ENCODE data around the gene VGLL3.

VGLL3 gene

DNA sequence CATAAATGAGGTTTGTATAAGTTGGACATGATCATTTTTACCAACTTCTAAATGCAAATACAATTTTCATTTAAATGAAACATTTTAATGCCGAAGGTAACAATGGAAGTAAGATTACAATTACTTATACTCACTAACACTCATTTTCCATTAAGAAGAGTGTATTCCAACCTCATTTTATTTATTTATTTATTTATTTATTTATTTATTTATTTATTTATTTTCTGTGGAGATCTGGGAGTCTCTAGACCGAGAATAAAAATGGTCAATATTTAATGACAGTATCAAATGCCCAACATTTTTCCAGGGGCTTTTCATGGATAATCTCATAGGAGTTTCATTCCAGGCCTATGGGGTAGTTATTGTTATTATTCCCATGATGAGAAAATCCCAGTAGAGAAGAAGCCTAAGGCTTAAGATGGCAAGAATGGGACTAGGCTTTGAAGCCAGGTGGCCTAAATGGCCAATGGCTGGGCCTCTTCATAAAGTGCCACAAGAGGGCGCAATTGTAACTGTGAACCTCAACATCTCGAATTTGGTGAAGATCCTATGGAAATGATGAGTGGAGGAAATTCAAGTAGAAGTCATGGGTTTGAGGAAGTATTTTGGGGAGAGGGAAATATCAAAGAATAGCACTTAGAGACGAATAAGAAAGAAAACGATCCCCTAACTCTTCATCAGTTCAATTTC lies 21.3 kb downstream of the VGLL3 start:
- DNase-seq (ENCODE audit: low read depth): no peak
- in situ Hi-C loops (cut with HindIII; ENCODE audit: low sequenced_read_pairs): no loop called here

DNA sequence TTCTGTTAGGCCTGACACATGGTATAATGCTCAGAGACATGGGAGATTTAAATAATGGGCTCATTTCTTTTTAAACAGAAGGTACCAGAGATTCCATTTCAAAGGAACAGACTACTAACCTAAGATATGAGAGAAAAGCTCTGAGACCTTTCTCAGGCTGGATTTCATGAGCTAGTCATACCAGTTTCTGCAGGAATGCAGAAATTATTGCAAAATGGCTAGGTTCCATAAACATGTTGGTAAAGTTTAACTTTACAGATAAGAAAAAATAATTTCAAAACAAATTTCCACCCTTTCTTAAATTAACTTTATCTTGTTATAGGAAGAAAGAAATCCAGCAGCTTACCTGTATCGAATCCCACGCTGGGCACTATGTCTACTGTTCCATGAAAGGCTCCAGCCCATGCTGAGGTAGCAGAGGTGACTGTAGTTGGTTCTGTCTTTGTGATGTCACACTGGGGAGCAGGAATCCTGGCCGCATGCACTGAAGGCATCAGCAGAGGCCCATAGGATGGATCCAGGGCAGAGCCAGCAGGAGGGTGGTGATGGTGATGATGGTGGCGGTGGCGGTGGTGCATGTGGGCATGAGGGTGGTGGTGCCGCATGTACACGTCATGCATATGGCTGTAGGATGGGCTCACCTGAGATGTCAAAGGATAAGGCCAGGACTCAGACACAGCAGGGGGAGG lies 22.6 kb downstream of the VGLL3 start:
- H3K4me3 ChIP-seq (ENCODE audit: low read depth, low read length): no peak overlapping the region
- DNase-seq (ENCODE audit: low read depth): no peak
- in situ Hi-C loops (cut with HindIII; ENCODE audit: low sequenced_read_pairs): no loop called here
- TF ChIP-seq, protein P1, sequence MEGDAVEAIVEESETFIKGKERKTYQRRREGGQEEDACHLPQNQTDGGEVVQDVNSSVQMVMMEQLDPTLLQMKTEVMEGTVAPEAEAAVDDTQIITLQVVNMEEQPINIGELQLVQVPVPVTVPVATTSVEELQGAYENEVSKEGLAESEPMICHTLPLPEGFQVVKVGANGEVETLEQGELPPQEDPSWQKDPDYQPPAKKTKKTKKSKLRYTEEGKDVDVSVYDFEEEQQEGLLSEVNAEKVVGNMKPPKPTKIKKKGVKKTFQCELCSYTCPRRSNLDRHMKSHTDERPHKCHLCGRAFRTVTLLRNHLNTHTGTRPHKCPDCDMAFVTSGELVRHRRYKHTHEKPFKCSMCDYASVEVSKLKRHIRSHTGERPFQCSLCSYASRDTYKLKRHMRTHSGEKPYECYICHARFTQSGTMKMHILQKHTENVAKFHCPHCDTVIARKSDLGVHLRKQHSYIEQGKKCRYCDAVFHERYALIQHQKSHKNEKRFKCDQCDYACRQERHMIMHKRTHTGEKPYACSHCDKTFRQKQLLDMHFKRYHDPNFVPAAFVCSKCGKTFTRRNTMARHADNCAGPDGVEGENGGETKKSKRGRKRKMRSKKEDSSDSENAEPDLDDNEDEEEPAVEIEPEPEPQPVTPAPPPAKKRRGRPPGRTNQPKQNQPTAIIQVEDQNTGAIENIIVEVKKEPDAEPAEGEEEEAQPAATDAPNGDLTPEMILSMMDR (IDR thresholded peaks at IDR 0.05; ENCODE audit: low read depth, low read length, missing control alignments): no peak

More for the DNA sequence above, 21.3 kb downstream of the VGLL3 start:
- no peak overlapping the region for H3K4me3 ChIP-seq (ENCODE audit: low read depth, low read length)
- TF ChIP-seq, protein P1 (IDR thresholded peaks at IDR 0.05; ENCODE audit: low read depth, low read length, missing control alignments): peak; percentile 57

DNA sequence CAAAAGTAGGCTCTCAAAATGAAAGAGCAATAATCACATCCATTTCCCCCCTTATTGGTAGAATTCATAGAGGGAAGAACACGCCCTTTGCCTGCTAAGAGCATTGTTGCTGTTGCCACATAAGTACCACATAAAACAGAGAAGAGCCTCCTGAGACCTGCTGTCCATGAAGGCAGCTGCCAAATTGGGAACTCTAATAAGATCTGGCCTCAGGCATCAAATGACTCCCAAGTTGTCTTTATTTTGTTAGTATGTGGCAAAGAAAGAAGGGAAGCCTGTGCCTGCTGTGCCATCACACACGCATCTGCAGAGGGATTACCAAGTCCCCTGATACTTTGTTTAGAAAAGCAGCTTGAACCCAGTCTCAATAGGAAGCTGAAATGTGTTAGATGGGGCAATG lies 23.9 kb downstream of the VGLL3 start:
- TF ChIP-seq, protein P1 (IDR thresholded peaks at IDR 0.05; ENCODE audit: low read depth, low read length, missing control alignments): no peak
- no peak overlapping the region for H3K4me3 ChIP-seq (ENCODE audit: low read depth, low read length)
- in situ Hi-C loops (cut with HindIII; ENCODE audit: low sequenced_read_pairs): no loop called here
- DNase-seq (ENCODE audit: low read depth): no peak

DNA sequence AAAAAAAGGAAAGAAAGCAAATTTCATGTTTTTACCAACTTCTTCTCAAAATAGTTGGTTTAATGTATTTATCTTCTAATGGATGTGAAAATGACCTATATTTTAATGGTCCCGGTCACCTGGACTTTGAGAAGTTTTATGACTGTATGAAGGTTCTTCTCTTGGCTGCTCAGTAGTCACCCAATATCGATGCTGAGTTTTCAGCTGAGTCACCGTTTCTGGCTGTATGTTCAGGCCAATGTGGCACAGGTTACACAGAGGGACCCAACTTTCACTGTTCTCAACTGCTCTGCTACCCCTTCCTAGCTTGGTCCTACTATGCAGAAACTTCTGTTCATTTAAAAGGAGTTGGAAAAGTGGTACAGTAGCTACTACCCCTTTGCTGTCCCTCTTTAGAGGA lies 25.8 kb downstream of the VGLL3 start:
- H3K4me3 ChIP-seq (ENCODE audit: low read depth, low read length): no peak overlapping the region
- no peak for DNase-seq (ENCODE audit: low read depth)
- TF ChIP-seq, protein P1 (IDR thresholded peaks at IDR 0.05; ENCODE audit: low read depth, low read length, missing control alignments): no peak
- in situ Hi-C loops (cut with HindIII; ENCODE audit: low sequenced_read_pairs): no loop called here

DNA sequence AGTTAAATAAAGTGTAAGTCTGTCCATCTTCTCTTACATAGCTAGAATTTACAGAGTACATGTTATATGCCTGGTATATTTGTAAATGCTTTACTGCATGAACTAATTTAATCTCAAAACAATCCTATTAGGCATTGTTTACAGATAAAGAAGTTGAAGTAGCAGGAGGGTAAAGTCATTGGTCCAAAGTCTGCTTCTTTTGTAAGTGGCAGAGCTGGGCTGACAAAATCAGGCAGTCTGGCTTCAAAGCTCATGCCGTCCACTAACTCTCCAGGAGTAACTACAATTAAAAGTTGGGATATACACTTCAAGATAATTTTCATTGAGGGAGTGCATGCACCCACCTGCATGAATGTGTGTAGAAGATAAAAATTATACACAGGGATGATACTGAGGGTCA lies 27.3 kb downstream of the VGLL3 start:
- in situ Hi-C loops (cut with HindIII; ENCODE audit: low sequenced_read_pairs): no loop called here
- H3K4me3 ChIP-seq (ENCODE audit: low read depth, low read length): no peak overlapping the region
- TF ChIP-seq, protein P1 (IDR thresholded peaks at IDR 0.05; ENCODE audit: low read depth, low read length, missing control alignments): no peak
- no peak for DNase-seq (ENCODE audit: low read depth)

DNA sequence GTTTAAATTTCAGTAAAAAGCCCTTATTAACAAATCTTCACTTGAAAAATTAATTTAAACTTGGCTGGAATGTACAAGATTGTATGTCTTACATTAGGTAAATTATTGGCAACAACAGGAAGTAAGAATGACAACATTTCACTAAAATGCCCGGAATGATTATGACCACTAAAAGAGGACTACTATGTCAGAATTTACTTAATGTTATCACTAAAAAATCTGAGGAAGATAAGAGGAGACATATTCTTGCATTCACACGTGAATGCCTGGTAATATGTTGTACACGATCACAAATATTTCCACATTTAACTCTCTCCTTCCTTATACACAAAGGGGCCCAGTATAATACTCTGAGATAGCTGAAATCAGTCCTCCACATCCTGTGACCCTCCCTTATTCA lies 29.7 kb downstream of the VGLL3 start:
- no peak overlapping the region for H3K4me3 ChIP-seq (ENCODE audit: low read depth, low read length)
- TF ChIP-seq, protein P1 (IDR thresholded peaks at IDR 0.05; ENCODE audit: low read depth, low read length, missing control alignments): no peak
- DNase-seq (ENCODE audit: low read depth): no peak
- in situ Hi-C loops (cut with HindIII; ENCODE audit: low sequenced_read_pairs): no loop called here
